Ishikawa (cell line): ENCODE data around the gene PEDS1.

ENCODE experiments used
- CEBPB ChIP-seq: IDR thresholded peaks from 2 replicates; pipeline ENCODE4 v1.6.1; 2012
- CREB1 ChIP-seq: IDR thresholded peaks from 2 replicates; pipeline ENCODE4 v1.6.1; 2012; ENCODE audit warnings: low read depth
- MAX ChIP-seq: IDR thresholded peaks from 2 replicates; pipeline ENCODE4 v1.6.1; 2012
- TAF1 ChIP-seq: IDR thresholded peaks from 2 replicates; pipeline ENCODE4 v1.6.1; 2012; ENCODE audit warnings: low read depth, mild to moderate bottlenecking

- no peak for TF ChIP-seq CREB1
- TF ChIP-seq MAX = no peak
- TF ChIP-seq TAF1 = no peak
- no peak for TF ChIP-seq CEBPB
Measured at GRCh38 chr20:50124496-50124895, 29.0 kb downstream of the PEDS1 start.
